Tongue (tissue), 2 donors: ENCODE results near the gene WNT3. TPM values are rescaled to one million over a fixed set of nuclear protein-coding genes. Genes with fewer than 3 reads are reported as not detected.
A peak's percentile ranks its signal among the peaks of the same experiment; 100 is the strongest.

Source experiments
- DNase-seq: peaks from one replicate; pipeline ENCODE4 v3.0.0-alpha.2; 2015
- total RNA-seq: library from RNA; depleted of rRNA; stranded (reverse); fragments of >200 nt; gene quantifications from one replicate; pipeline ENCODE4 v1.2.3, GENCODE V29; 2014

Gene WNT3
- total RNA-seq, 1 donor from 2014 or later: 1.4 TPM

DNA sequence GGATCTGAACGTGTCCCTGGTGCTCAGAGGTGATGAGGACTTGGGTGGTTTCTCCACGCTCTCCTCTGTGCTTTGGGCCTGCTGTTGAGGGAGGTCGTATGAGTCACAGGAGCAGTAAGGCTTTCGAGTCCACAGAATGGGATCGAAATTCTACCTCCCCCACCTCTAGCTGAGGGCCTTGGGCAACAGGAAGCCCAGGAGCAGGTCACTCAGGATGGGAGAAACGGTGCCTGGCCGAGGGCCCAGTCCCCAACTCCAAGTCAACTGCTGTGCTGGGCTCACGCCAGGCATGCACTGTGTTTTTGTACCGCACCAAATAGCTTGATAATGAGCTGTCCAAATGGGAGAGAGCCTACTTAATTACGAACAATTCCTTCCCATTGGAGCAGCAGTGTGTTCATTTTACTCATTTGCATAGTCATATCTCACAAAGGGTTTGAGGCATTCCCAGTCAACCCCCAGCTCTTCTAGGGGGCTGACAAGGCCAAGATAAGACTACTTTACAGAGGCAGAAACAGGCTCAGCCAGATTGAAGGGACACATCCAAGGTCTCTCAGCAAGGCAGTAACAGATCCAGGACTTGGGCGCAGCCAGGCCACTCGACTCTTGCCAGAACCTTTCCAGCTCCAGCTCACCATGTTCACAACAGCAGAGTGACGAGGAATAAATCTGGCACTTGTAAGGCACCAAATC is 53.6 kb downstream of the WNT3 start:
- DNase-seq: no peak

DNA sequence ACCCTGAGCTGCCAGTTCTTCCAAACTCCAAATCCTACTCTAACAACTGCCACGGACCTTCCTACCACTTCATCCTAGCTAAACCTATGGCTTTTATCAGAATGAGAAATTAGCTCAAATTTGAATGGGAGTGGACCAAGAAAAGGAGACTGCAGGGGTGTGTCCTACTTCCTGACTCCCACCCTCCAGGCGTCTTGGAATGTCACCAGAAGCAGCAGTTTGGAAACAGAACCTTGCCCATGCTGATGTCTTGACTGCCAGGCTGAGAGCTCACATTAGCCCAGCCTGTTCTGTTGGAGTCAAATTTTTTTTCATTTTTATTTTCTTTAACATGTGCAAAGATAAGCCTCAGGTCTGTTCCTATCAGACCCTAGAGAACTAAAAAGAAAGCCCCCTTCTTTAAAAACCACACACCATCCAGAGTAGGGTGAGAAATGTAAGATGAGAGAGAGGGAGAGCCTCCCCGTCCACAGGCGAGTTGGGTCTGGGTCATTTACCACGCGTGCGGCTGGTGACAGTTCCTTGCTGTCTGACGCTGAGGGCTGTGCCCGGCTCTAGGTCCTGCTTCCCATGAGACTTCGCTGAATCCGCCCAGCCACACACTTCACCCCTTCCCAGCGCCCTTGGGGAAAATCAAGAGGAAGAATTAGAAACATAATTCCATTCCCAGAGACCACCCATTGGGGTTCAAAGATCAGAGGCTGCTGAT is 54.3 kb downstream of the WNT3 start:
- DNase-seq: no peak

DNA sequence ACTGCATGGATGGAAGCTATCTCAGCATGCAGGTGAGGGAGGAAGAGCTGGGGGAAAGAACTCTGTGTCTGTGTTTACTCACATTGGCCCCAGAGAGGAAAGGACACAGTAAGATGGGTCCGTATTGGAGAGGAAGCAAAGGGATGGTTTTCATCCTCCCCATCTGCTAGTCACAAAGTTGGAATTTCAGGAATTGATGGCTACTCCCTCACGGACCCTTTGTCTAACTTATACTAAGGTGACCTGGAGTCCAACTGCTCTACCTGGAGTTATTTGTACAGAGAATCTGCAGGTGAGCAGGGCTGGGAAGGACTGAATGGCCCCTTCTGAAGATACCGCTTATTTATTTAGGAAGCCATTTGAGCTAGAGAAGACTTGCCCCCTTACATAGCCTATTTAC is 55.1 kb downstream of the WNT3 start:
- no peak for DNase-seq

DNA sequence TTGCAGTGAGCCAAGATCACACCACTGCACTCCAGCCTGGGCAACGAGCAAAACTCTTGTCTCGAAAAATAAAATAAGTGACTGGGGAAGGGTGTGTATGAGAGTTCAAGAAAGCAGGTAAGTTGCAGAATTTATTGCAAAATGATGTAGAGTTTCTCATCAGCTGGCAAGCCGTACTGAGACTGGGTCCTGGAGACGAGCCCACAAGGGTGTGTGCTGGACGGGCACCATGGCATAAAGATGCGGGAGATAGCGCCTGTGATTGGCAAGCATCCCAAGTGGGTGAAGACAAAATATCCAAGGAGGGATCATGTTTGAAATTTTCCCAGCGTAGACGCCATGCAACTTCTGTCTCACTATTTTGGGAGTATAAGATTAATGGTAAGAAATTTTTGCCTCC is 59.4 kb downstream of the WNT3 start:
- DNase-seq: no peak

DNA sequence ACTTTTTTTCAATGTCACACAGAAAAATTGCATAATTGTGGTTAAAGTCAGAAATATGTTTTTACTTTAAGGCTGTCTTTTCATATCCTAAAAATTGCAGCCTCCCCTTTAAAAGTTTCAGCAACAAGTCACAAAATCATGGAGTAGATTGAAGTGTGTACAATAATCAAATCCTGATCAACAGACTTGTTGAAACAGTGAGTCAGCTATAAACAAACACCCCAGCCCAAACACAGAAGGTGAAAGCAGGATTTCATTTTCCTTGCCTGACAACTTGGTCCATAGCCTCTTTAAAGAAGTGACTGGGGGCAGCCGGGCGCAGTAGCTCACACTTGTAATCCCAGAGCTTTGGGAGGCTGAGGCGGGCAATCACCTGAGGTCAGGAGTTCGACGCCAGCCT is 59.9 kb downstream of the WNT3 start:
- DNase-seq: no peak

DNA sequence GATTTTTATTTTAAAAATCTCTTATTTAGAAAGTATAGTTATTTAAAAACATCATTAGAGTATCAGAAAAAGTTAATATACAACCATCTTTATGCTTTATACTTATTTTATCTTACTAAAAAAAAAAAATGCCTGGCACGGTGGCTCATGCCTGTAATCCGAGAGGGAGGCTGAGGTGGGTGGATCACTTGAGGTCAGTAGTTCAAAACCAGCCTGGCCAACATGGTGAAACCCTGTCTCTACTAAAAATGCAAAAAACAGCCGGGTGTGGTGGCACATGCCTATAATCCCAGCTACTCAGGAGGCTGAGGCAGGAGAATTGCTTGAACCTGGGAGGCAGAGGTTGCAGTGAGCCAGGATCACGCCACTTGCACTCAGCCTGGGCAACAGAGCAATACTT is 60.9 kb downstream of the WNT3 start:
- peak; percentile 38 for DNase-seq

DNA sequence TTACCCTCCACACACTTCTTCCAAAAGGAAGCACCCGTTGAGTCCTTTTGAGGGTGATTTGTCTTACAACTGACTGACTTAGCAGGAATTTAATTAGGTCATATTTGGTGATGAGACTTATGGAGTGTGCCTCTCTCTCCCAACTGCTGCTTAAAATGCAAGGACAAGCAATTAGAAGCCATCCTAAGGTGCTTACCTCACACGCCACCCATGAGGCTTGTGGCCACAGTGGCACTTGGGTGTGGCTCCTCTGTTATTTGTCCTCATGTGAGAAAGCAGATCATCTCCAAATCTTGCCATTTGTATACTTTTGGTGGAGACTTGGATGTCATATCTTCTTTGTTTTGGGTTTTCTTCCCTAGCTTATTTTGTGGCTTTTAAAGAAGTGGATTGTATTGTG is 61.6 kb downstream of the WNT3 start:
- no peak for DNase-seq

DNA sequence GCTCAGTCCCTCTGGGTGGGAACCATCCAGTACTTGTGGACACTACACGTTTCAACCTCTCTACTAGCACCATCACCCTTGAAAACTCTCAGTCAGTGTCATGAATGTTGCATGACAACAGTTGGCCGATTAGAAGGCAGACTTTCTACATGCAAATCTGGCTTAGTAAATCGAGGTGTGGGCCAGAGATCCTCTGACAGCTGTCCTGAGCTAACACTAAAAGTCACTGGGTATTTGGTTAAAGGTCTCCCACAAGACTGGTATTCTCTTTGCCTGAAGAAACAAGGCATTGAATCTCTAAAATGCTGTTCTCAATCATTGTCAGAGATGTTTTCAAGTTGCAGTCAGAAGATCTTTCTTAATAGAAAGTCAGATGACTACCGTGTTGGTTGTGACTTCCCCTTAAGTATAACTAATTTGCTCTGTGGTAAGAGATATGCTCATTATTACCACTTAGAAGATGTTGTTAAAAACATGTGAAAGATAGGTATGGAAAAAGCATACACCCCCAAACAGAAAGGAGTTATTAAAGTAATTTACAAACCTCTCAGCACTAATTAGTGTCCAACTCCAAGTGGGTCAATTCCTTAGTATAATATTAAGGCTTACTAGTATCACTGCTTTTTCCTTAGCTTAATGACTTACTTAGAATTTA is 62.3 kb downstream of the WNT3 start:
- DNase-seq: no peak

DNA sequence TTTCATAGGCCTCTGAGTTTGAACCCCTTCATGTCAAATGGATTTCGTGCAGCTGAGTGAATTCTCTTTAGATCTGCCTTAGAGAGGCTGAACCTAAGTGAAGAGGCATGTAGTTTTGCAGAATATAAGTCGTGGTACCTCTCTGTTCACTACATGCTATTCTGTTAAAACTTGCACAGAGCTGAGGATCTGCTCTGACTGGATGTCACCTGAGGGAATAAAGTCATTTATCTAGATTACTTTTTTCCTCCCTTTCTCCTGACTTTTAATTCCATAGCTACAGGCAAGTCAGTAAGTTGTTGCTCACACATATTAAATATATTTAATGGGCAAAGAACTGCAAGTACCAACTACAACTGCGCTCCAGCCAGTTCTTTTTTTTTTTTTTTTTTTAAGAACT is 64.7 kb downstream of the WNT3 start:
- DNase-seq: no peak

DNA sequence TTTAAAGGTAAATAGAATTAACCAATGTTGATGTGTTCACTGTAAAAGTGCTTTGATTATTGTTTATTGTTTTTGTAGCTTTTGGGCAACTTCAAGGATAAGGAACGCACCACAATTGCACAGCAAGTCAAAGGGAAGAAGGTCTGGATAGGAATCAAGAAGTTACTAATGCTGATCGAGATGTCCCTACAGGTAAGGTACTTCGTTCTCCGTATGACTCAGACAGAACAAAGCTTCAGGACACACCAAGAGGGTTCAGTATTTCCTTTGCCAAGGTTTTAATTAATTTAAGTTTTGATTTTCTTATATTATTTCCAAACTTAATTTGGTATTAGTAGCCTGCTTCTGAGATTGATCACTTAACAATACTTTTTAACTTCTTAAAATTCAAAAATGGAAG is 67.1 kb downstream of the WNT3 start:
- no peak for DNase-seq

DNA sequence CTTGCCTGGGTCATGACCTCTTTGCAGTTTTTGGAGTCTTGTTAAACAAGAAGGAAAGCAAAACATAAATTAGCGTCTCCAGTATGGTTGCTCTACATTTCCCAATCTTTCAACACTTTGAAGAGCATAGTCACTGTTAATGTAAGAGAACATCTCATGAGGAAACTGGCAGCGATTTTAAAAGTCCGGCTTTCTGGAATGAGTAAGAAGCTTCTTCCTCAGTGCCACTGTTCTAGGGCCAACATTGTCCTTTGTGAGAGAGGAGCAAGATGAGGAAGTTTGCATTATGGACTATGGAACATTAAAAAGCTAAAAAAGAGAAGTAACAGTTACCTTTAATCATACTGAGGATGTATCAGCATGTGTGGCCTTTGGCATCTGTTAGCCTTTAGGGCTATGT is 73.1 kb downstream of the WNT3 start:
- DNase-seq: no peak

DNA sequence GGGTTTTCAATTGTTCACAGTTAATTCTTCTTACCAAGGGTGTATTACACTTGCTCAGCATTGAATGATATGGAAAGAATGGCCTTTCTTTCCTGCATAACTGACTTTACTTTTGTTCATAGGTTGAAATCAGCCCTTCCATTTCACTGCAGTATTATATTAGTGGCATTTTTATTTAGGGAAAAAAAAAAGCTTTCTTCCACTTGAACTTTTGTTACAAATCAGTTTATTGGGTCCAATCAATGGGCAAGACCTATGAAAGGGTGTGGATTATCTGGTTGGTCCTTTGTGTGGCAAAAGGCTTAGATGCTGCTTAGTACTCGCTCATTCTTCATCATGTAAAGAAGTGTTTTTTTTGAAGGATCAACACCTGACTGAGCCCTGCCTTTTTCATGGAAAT is 74.1 kb downstream of the WNT3 start:
- DNase-seq: no peak

DNA sequence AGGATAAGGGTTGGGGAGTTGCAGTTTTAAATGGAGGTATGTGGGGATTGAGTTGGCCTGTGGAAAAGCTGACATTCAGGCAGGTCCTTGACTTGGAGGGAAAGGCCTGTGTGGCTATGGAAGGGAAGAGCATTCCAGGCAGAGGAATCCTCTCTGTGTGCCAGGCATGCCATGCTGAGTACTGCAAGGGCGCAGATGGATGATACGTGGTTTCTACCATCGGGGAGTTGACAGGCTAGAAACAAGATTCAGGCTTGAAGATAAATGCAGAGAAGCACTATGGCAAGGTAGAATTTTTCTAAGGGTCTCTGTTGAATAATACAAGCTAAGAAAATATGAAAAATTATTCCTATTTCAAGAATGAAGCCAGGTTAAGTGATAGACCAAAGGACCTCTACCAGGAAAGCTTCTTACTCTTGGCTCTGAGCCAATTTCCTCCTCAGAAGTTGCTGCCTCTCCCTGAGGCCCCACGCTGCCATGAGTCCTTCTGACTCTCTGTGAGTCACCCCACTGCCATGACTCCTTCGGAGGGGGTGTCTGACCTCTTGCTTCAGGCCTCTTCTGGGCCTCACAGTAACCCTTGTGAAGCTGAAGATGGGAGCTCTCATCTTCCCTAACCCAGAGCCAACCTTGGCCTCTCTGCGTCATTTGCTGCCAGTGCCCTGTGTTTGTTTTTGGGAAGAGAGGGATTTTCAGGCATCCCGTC is 75.8 kb downstream of the WNT3 start:
- peak; percentile 17 for DNase-seq

DNA sequence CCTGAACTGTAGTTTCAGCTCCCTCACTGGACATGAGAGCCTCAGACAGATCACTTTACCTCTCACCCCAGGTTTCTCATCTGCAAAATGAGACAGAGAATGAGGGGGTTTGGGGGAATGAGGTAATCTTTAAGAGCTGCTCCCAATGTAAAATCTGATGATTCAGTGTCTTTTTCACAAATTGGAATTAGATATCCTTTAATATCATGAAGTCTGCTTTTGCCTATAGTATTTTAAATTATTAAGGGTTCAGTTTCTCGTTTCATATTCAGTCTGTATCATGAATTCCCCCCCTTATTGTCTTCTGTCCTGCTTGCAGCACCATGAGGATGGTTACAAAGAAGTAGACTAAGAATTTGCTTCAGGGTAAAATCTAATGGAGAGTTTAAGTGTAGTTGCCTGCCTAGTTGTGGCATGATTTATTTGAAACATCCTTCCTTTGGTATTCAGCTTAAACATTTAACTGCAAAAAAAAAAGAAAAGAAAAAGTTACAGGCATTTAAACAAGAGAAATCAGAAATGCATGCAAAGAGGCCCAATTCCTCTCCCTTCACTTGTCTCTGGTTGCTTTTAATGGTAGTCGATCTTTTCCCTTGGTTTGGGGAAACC is 77.3 kb downstream of the WNT3 start:
- no peak for DNase-seq

DNA sequence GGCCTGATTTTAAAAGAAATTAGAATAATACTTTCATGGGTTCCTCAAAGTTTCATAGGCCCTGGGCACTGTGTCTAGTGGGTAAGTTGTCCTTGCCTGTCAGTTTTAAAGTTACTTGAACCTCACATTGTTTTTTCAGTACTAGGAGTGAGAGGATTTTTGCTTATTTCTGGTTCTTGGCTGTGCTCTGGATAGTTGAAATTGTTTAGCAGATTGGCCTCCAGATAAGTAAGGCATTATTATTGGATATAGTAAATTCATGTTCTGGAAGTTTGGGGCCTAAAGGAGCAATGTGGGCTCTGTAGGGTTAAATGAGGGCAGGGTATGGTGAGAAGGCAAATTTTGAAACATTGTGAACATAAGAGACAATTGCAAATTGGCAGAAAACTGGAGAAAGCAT is 78.5 kb downstream of the WNT3 start:
- no peak for DNase-seq

DNA sequence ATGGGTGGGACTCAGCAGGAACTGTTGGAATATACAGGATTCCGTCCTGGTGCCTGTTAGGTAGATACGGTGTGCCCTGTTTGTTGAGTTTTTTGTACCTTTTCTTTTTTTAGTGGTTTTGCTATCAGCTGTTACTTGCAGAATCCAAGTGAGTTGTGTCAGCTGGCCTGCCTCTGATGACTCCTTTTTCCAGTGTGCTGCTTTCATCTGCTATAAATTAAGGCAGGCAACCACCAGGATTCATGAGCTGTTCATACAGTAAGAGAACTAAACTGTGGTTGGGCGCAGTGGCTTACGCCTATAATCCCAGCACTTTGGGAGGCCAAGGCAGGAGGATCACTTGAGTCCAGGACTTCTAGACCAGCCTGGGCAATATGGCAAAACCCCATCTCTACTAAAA is 79.9 kb downstream of the WNT3 start:
- no peak for DNase-seq

DNA sequence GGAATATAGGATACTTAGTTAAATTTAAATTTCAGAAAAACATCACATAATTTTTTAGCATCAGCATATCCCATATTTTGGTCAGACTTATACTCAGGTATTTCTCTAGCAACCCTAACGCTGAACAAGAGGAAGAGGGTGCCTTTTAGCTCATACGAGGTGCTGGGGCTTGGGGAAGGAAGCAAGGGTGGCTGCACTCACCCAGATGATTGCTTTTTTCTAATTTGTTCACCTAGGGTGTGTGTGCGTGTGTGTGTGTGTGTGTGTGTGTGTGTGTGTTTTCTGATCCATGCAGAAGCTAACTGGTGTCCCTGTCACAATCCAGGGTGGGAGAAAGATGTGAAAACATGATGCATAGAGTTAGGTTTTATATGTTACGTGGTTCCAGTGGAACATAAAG is 81.2 kb downstream of the WNT3 start:
- DNase-seq: no peak

DNA sequence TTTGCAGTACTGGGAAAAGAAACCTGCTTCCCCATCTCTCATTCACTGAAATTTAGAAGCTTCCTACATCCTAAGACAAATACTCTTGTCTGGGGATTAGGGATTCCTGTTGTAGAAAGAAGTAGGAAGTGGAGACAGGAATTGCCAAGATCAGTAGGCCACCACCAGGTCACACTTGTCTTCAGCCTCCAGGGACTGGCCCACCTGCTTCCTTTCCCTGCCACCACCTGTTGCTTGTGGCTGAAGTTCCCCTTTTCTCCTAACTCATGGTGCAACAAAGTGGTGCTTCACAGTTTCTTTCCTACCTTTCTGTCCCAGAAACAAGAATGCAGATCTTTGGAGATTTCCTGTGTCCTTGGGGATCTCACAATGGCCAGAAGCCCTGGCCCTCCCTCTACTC is 82.4 kb downstream of the WNT3 start:
- no peak for DNase-seq

DNA sequence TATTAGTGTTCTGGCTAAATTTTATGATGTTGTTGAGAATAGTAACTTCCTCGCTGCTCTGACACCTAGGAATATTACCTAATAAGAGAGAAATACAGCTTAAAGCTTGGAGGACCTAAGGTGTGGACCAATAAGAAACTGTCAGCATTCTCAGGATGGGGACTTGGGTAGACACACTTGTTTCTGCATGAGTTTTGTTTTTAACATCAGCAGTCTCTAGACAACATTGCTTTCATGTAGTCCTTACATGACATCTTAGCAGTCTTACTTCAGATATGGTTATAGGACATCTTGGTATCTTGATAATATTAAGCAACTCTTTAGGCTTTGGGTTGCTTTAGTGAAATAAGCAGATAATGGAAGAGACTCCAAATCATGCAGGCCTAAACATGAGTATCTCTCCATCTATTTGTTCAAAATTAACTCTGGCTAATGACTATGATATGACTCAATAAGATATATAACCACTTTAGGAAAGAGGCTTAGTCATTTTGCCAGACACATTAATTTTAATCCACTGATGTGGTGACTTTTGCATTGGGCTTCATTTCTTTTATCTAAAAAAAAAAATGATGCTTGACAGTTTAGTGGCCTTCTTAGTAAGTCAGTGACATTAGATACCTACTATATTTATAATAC is 84.5 kb downstream of the WNT3 start:
- no peak for DNase-seq

DNA sequence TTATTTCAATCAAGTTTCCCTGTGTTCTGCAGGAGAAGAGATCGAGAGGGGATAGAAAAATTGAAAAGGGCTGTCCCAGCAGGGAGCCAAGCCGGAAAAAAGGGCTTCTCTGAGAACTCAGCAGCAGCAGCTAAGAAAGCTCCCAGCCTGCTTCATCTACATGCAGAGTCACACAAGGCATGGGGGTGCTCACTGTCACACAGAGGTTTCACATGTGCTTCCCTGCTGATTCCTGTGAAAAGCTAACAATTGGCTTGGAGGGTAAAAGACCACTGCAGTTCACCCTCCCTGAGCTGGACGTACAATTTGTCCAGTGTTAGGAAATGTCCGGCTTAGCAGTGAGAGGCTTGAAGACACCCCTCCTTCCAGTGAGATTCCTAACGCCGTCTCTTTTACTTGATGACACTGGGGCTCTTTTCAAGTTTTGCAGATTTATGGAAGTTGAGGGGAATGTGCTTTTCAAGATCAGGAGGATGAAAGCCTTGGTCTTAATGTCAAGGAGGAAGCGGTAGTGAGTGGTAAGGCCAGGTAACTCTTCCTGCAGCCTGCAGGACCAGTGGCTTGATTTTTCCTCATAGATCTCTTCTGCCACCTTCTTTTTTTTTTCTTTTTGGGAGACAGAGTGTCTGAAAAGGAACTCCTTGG is 85.6 kb downstream of the WNT3 start:
- DNase-seq: no peak

DNA sequence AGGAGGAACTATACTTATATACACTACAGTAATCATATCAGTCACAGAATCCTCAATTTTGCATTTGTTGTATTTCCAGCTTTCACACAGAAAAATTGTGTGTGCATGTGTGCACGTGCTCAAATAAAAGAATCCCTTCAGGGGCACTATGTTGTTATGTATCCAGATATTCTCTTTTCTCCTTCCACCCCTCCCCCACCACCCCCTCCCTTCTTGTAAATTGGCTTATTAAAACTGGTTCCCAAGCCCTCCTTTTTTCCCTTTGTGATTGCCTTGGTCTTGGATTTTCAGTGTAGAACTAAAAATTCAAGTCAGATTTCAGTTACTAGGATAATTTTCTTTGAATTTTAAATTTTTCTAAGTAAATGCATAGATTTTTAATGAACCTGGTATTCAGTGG is 86.3 kb downstream of the WNT3 start:
- no peak for DNase-seq

DNA sequence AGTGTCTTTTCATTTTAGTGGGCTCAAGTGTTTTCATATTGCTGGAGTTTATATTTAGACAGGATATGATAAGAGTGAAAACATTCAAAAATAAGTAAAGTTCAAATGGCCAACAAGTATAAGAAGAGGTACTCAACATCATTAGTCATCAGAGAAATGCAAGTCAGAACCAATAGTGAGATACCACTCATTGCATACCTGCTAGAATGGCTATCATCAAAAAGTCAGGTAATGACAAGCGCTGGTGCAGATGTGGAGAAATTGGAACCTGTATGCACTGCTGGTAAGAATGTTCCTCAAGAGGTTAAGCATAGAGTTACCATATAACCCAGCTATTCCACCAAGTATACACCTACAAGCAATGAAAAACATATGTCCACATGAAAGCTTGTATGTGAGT is 87.8 kb downstream of the WNT3 start:
- no peak for DNase-seq
